Lung microvascular endothelial cell (primary cell): ENCODE data around the gene MEF2A. TPM values are rescaled to one million over a fixed set of nuclear protein-coding genes. Genes with fewer than 3 reads are reported as not detected.
"Not testable (repeated sequence)": the region's sequence is repeated elsewhere in the genome, so short reads cannot be mapped to it uniquely, and the experiment has no call there.

ENCODE experiments used
- DNase-seq, 2 donors: peaks; one replicate each; pipeline versions ENCODE4 v3.0.0 to v3.0.0-alpha.2; 2010; ENCODE audit warnings: low read depth in 2 of 2
- total RNA-seq: library from RNA; depleted of rRNA; stranded (reverse); fragments of >200 nt; gene quantifications from 2 replicates; pipeline ENCODE4 v1.2.1, GENCODE V29; 2014

MEF2A gene
- total RNA-seq, 1 donor from 2014 or later = 16.5 TPM

DNA sequence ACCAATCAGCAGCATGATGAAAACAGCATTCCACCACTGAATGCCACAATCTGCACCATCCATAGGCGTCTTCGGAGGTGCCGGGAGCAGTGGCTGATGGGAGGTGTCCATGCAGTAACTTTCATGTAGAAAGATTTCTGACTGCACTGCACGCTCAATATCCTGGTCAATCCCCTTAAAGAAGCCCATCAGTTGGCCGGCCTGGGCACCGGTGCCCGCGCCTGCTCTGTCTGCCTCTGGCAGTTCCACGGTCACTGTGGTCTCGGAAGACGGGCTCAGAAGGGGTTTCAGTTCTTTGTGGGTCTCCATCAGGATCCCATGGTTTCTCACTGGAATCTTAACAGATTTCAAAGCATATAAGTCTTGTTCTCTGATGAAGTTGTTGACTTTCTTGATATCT is 163.5 kb downstream of the MEF2A start:
- DNase-seq = no peak

GRCh38 chr15:99729920-99730319 is 164.1 kb downstream of the MEF2A start:
- DNase-seq = peak; percentile 67 to 74

DNA sequence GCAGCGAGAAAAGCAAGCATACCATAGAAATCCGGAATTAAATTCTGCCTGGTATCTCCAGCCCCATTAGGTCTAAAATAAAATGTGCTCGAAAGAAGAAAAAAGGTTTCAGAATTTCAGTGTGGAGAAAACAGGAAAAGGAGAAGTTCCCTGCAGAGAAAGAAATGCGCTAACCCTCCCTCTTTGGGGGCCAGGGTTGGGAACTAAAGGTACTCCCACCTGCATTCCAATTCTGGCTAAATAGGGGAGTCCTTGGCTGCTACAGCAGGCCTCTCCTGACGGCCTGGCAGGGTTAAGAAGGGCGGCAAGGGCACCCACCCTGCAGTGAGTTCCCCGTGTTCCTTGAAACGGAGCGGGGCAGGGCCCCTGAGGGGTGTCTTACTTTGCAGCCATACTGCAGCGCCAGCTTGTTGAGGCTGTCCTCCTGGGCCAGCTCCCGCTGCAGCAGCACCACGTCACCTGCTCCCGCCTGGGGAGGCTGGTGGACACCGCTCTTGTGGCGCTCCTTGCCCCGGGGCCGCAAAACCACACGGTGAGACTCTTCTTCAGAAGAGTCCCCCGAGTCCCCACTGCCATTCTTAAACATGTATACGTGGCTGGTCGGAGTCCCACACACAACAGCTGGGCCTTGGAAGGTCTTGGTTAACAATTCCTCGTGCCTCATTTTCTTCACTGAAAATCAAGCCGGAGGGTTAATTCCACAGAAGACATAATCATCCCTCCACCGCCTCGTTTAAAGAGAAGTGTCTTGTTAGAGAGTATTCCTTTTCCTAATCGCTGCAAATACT is 165.7 kb downstream of the MEF2A start:
- no peak for DNase-seq

- DNase-seq = peak in 1 of 2 donors; percentile 14
These were observed 166.5 kb downstream of the MEF2A start for GRCh38 chr15:99732124-99732750.

GRCh38 chr15:99732751-99733267 is 167.0 kb downstream of the MEF2A start:
- peak; percentile 14 to 21 for DNase-seq

DNA sequence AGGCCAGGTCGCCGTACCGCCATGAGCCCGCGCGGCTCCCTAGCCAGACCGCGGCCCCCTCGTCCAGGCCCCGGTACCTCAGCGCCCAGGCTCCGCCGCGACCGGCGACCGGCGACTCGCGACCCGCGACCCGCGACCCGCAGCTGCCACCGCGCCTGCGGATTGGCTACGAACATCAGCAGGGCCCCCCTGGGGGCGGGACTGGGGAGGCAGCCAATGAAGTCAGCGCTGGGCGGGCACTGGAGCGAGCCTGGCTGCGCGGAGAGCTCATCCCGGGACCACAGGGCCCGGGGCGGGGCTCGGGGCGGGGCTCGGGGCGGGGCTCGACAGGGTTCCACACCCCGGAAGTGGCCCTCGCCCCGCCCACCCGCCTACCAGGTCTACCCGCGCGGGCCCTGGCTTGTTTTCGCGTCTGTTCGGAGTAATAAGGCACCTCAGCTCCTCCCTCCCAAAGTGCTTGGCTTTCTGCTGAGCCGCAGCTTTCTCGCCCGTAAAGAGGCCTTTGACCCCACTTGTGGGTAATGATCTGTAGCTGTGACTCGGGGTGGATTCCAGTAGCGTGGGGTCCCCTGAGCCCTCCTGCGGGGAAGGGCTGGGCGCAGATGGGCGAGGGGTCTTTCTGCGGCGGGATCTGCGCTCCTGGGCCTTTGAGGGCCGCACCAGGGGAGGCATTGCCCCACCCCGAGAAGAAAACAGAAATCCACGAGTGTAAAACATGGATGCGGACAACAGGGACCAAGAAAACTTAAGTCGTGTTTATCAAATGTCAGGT is 167.7 kb downstream of the MEF2A start, which contains the start of gene LYSMD4:
Gene LYSMD4 (minus strand): TSS at position 170 of the 772 bp plus-strand sequence. CDS start 1,438 bp downstream, outside the sequence.
- peak; percentile 93 to 96 for DNase-seq

DNA sequence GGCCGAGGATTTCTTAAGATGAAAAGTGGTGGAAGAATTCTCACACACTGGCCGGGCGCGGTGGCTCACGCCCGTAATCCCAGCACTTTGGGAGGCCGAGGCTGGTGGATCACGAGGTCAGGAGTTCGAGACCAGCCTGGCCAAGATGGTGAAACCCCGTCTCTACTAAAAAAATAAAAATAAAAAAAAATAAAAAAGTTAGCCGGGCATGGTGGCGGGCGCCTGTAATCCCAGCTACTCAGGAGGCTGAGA is 168.2 kb downstream of the MEF2A start:
- DNase-seq = not testable (repeated sequence)

DNA sequence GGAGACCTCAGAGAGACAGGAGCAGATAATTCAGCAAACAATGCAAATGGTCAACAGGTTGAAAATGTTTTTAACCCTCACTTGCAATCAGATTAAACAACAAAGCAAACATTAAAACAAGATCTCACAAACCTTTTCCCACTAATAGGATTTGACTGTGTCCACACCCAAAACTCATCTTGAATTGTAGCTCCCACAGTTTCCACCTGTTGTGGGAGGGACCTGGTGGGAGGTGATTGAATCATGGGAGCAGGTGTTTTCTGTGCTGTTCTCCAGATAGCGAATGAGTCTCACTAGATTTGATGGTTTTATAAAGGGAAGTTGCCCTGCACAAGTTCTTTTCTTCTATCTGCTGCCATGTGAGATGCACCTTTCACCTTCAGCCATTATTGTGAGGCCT is 168.8 kb downstream of the MEF2A start:
- DNase-seq = no peak

GRCh38 chr15:99735868-99736267 is 170.1 kb downstream of the MEF2A start:
- no peak for DNase-seq

GRCh38 chr15:99736702-99737101 is 170.9 kb downstream of the MEF2A start:
- no peak for DNase-seq

GRCh38 chr15:99738021-99738847 is 172.4 kb downstream of the MEF2A start:
- no peak for DNase-seq

DNA sequence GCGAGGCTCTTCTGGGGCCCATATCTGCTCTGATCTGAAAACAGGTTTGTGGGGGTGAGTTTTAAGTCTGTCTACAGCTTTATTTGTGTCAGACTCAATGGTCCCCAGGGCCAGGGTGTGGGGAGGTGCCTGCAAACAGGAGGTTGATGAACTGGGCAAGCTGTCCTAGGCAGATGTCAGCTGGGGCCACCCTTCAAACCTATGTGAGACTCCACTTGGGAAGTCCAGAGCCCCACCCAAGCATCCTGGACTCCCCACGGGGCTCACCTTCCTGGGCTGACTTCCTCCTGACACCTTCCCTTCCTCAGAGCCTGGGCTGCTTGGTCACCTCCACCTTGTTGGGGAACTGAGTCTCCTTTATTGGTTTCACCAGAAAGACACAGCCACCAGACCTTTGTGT is 176.1 kb downstream of the MEF2A start:
- DNase-seq = no peak

DNA sequence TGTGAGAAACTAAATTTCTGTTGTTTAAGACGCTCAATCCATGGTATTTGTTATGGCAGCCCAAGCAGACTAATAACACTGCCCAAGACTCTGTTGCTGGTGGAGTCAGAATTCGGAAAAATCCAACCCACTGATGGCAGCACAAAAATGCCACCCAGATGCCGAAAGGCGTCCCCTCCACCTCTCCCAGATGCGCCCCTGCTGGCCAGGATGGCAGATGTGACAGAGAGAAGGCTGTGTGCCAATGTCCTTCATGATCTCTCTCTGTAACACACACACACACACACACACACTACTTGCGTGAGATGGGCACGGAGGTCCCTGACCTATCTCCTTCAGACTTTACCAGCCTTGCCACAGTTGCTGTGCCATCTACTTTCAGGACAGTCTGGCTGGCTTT is 178.4 kb downstream of the MEF2A start:
- no peak for DNase-seq

DNA sequence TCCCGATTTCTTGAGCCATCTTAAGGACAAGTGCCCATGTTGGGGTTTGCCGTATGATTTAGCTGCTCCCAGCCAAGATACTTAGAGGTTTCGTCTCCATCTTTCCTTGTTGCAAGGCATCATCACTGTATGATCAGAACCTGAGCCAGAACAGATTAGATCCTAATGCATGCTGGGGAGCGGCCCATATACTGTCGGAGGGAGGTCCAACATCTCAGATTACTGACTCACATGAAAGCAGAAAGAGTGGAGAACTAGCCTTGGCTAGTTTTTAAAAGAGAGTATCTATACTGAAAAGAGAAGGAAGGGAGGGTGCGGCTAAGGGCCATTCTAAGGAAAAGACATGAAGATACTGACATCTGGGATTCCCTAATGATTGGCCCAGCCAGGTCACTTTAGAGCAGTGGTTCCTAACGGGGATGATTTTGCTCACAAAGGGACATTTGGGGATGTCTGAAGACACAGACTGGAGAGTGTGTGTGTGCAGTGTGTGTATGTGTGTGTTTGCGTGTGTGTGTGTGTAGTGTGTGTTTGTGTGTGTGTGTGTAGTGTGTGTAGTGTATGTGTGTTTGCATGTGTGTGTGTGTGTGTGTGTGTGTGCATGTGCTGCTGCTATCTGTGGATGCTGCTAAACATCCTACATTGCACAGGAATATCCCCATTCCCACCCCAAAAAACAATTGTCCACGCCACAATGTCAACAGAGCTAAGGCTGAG is 179.7 kb downstream of the MEF2A start:
- no peak for DNase-seq

DNA sequence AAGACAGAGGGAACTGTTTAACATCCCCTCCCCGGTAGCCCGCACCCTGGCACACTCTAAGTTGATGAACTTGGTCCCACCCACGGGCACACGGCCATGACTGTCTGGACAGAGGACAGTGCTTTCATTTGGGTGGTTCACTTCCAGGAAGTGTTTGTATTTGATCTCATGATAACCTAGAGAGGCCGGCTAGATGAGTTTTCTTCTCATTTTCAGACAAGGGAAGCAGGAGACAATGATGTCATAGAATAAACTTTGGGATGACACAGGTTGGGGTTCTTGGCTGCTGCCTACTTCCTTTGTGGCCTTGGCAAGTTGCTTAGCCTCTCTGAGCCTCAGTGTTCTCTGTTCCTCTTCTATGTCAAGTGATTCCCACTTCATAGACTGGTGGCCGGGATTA is 183.6 kb downstream of the MEF2A start:
- peak; percentile 17 to 26 for DNase-seq

GRCh38 chr15:99750326-99750725 is 184.5 kb downstream of the MEF2A start:
- DNase-seq = not testable (repeated sequence)

- DNase-seq = no peak
These were observed 186.8 kb downstream of the MEF2A start for GRCh38 chr15:99752556-99752955.

- no peak for DNase-seq
These were observed 187.3 kb downstream of the MEF2A start for GRCh38 chr15:99753066-99753465.

DNA sequence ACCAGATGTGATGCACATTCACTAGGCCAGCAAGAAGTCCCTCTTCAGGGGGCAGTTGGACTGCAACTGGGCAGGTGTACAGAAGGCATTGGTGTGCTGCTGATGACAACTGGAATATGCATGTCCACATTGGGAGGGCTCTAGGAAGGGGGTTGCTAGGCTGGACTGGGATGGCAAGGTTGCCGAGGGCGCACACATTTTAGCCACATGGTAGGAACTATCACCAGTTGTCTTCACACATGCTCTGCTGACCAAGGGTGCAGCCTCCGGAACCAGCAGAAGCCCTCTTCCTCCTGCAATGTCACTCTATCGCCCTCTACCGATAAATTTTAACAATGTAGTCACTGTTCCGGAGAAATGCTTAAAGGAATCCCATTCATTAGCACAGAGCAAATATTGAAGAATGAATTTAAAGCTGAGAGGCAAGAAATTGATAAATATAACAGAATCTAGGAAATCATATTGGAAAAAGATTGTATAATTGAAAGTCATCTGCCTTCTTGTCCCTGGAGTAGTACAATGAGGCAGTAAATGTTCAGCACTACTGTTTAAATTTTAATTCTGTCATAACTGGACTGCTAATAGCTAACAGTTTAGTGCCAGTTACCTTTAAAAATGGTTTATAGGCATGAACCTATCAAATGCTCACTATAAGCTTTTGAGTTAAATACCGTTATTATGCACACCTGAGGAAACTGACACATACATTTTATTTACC is 190.1 kb downstream of the MEF2A start:
- DNase-seq = peak; percentile 67 to 75

DNA sequence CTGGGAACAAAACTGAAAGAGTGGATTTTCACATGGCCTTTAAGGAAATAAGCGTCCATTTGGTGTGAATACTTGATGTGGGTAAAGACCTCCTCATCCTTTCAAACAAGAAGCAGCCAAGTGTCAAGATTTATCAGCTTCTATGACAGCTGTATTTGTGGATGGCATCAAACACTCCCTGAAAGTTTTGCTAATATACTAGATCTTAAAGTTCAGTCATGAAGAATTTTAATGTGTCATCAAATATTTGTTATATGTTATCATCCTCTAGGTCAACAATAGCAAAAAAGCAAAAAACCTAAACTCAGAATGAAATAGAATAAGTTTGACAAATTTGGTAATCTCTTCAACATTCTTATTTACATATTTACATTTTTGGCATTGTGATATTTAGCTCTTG is 196.5 kb downstream of the MEF2A start:
- DNase-seq = no peak
